ENCODE data around the gene PIM2. TPM values are rescaled to one million over a fixed set of nuclear protein-coding genes. Genes with fewer than 3 reads are reported as not detected.
"Not testable (repeated sequence)": the region's sequence is repeated elsewhere in the genome, so short reads cannot be mapped to it uniquely, and the experiment has no call there.

Gene PIM2
- polyA plus RNA-seq, 4 donors = 5.9 to 7.7 (median 7.4) TPM

DNA sequence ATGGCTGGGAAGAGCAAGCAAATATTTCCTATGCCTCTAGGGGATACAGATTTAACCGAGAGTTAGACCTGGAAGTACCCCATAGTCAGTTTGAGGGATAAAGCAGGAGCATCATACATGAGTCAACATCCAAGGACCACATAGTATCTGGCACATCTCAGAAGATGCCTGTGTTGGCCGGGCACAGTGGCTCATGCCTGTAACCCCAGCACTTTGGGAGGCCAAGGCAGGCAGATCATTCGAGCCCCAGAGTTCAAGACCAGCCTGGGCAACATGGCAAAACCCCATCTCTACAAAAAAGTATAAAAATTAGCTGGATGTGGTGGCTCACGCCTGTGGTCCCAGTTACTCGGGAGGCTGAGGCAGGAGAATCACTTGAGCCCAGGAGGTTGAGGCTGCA lies 32.2 kb downstream of the PIM2 start:
- DNase-seq (ENCODE audit: low read depth in 4 of 4, low spot score in 3 of 4) = not testable (repeated sequence)

DNA sequence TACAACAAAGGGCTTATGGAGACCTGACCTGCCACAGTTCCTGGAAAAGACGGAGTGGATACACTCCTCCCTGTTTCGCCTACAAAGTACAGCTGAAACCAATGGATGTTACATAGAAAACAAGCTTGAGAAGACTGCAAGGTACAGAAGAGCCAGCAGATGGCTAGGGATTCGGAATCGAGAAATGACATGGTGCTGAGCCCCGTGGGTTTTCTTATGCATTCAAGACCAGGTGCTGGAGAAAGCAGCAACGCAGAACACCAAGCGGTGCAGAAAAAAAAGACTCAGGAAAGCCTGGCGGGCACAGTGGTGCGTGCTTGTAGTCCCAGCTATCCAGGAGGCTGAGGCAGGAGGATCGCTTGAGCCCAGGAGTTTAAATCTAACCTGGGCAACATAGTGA lies 35.1 kb downstream of the PIM2 start:
- no peak for DNase-seq (ENCODE audit: low read depth in 4 of 4, low spot score in 3 of 4)

DNA sequence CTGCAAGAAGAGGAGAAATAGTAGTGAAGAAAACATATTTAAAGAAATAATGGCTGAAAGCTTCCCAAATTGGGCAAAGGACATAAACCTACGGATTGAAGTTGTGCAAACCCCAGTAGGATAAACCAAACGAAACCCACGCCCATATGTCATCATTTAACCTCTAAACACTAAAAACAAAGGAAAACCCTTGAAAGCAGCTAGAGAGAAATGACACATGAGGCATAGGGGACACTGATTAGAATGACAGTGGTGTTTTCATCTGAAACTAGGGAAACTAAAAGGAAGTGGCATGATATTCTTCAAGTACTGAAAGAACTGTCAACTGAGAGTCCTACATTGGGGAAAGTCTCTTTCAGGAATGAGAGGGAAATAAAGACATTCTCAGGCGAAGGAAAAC lies 41.9 kb downstream of the PIM2 start:
- not testable (repeated sequence) for DNase-seq (ENCODE audit: low read depth in 4 of 4, low spot score in 3 of 4)

GRCh38 chrX:48872017-48872416 lies 46.8 kb downstream of the PIM2 start:
- DNase-seq (ENCODE audit: low read depth in 4 of 4, low spot score in 3 of 4) = not testable (repeated sequence)

DNA sequence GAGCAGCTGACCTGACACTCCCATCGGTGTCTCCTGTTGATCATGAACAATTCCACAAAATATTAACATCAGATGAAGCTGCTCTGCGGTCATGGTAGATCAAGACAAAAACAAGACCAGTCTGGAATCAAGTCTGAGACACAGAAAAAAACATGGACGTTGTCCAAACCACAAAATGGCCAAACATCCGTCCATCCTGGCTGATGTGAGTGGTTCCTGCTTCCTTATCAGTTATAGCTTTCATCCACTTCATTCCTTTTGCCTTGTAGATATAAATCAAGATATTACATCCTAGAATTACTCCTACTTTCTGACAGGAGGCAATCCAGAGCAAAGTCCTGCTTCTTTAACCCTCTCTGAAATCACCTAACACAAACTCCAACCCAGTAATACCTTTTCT lies 54.6 kb downstream of the PIM2 start:
- no peak for DNase-seq (ENCODE audit: low read depth in 4 of 4, low spot score in 3 of 4)

Other genes starting within 250 kb of the PIM2 start
- gene WAS, start 235.2 kb downstream of the PIM2 start, polyA plus RNA-seq (ENCODE audit: insufficient read length in 4 of 4) = 1 to 10 TPM; 2.5 to 4.3 (median 3.4) TPM
- 1 to 10 TPM; 6.0 to 7.8 (median 6.9) TPM for gene SUV39H1, start 222.3 kb downstream of the PIM2 start, polyA plus RNA-seq (ENCODE audit: insufficient read length in 4 of 4)
- gene GLOD5, start 157.3 kb downstream of the PIM2 start, polyA plus RNA-seq (ENCODE audit: insufficient read length in 4 of 4) = 1 to 10 TPM; 1.5 to 2.4 (median 1.7) TPM
- 1 to 10 TPM in 1 of 4 donors, under 1 TPM in 3; 0.53 to 1.0 (median 0.72) TPM for gene GATA1, start 132.4 kb downstream of the PIM2 start, polyA plus RNA-seq (ENCODE audit: insufficient read length in 4 of 4)
- gene HDAC6, start 117.0 kb downstream of the PIM2 start, polyA plus RNA-seq (ENCODE audit: insufficient read length in 4 of 4) = 100 to 1,000 TPM; 158 to 174 (median 167) TPM
- gene ERAS, start 92.5 kb downstream of the PIM2 start, polyA plus RNA-seq (ENCODE audit: insufficient read length in 4 of 4) = under 1 TPM in 3 of 4 donors, not detected in 1; 0.04 to 0.21 (median 0.17) TPM
- 10 to 100 TPM in 2 of 4 donors, 1 to 10 TPM in 2; 6.0 to 20.2 (median 11.3) TPM for gene PCSK1N, start 83.4 kb downstream of the PIM2 start, polyA plus RNA-seq (ENCODE audit: insufficient read length in 4 of 4)
- gene TIMM17B, start 21.3 kb downstream of the PIM2 start, polyA plus RNA-seq (ENCODE audit: insufficient read length in 4 of 4) = 10 to 100 TPM; 38.7 to 58.2 (median 40.4) TPM
- 10 to 100 TPM; 72.7 to 85.3 (median 77.8) TPM for gene PQBP1, start 21.1 kb downstream of the PIM2 start, polyA plus RNA-seq (ENCODE audit: insufficient read length in 4 of 4)
- 10 to 100 TPM; 34.2 to 36.6 (median 35.9) TPM for gene SLC35A2, start 7.4 kb downstream of the PIM2 start, polyA plus RNA-seq (ENCODE audit: insufficient read length in 4 of 4)
- 10 to 100 TPM; 60.6 to 66.9 (median 64.5) TPM for gene OTUD5, start 38.6 kb upstream of the PIM2 start, polyA plus RNA-seq (ENCODE audit: insufficient read length in 4 of 4)
- gene KCND1, start 52.8 kb upstream of the PIM2 start, polyA plus RNA-seq (ENCODE audit: insufficient read length in 4 of 4) = 1 to 10 TPM; 2.5 to 4.1 (median 2.9) TPM
- gene GRIPAP1, start 83.2 kb upstream of the PIM2 start, polyA plus RNA-seq (ENCODE audit: insufficient read length in 4 of 4) = 10 to 100 TPM; 42.5 to 56.1 (median 48.4) TPM
- 10 to 100 TPM; 28.7 to 32.8 (median 30.6) TPM for gene TFE3, start 124.3 kb upstream of the PIM2 start, polyA plus RNA-seq (ENCODE audit: insufficient read length in 4 of 4)
- gene CCDC120, start 140.0 kb upstream of the PIM2 start, polyA plus RNA-seq (ENCODE audit: insufficient read length in 4 of 4) = 10 to 100 TPM; 10.2 to 12.7 (median 11.2) TPM
- 10 to 100 TPM; 37.1 to 47.1 (median 42.3) TPM for gene PRAF2, start 155.0 kb upstream of the PIM2 start, polyA plus RNA-seq (ENCODE audit: insufficient read length in 4 of 4)
- gene WDR45, start 160.9 kb upstream of the PIM2 start, polyA plus RNA-seq (ENCODE audit: insufficient read length in 4 of 4) = 10 to 100 TPM; 54.1 to 57.3 (median 55.3) TPM
- gene GPKOW, start 204.7 kb upstream of the PIM2 start, polyA plus RNA-seq (ENCODE audit: insufficient read length in 4 of 4) = 10 to 100 TPM; 21.4 to 28.3 (median 24.5) TPM
- 1 to 10 TPM; 4.3 to 7.9 (median 5.5) TPM for gene MAGIX, start 243.7 kb upstream of the PIM2 start, polyA plus RNA-seq (ENCODE audit: insufficient read length in 4 of 4)

All from right renal pelvis (tissue), 4 donors.